ENCODE measurements around the gene LKAAEAR1.

GRCh38 chr20:64065974-64066343, 18.2 kb downstream of the LKAAEAR1 start:
- TF ChIP-seq POLR2A (IDR thresholded peaks at IDR 0.05) (no peak), POLR2AphosphoS5 (IDR thresholded peaks at IDR 0.05) (no peak)
- TF ChIP-seq, protein P1, sequence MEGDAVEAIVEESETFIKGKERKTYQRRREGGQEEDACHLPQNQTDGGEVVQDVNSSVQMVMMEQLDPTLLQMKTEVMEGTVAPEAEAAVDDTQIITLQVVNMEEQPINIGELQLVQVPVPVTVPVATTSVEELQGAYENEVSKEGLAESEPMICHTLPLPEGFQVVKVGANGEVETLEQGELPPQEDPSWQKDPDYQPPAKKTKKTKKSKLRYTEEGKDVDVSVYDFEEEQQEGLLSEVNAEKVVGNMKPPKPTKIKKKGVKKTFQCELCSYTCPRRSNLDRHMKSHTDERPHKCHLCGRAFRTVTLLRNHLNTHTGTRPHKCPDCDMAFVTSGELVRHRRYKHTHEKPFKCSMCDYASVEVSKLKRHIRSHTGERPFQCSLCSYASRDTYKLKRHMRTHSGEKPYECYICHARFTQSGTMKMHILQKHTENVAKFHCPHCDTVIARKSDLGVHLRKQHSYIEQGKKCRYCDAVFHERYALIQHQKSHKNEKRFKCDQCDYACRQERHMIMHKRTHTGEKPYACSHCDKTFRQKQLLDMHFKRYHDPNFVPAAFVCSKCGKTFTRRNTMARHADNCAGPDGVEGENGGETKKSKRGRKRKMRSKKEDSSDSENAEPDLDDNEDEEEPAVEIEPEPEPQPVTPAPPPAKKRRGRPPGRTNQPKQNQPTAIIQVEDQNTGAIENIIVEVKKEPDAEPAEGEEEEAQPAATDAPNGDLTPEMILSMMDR (IDR thresholded peaks at IDR 0.05), result no peak
